ENCODE data around the gene ZFX.

DNA sequence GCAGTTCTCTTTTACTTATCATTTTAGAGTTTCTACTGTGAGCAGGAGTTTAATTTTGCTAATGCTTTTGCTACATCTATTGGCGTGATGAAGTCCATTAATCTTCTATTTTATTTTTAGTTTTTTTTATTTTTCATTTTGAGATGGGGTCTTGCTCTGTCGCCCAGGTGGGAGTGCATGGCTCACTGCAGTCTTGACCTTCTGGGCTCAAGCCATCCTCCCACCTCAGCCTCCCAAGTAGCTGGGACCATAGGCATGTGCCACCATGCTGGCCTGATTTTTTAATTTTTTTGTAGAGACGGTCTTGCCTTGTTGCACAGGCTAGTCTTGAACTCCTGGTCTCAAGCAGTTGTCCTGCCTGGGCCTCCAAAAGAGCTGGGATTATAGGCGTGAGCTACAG lies 9.4 kb downstream of the ZFX start:
- no peak for TF ChIP-seq POLR2A (IDR thresholded peaks at IDR 0.05)
- TF ChIP-seq, protein P1, sequence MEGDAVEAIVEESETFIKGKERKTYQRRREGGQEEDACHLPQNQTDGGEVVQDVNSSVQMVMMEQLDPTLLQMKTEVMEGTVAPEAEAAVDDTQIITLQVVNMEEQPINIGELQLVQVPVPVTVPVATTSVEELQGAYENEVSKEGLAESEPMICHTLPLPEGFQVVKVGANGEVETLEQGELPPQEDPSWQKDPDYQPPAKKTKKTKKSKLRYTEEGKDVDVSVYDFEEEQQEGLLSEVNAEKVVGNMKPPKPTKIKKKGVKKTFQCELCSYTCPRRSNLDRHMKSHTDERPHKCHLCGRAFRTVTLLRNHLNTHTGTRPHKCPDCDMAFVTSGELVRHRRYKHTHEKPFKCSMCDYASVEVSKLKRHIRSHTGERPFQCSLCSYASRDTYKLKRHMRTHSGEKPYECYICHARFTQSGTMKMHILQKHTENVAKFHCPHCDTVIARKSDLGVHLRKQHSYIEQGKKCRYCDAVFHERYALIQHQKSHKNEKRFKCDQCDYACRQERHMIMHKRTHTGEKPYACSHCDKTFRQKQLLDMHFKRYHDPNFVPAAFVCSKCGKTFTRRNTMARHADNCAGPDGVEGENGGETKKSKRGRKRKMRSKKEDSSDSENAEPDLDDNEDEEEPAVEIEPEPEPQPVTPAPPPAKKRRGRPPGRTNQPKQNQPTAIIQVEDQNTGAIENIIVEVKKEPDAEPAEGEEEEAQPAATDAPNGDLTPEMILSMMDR (IDR thresholded peaks at IDR 0.05 in 4 of 5, conservative IDR thresholded peaks at IDR 0.05 in 1 of 5) = no peak
